OCI-LY7 (cell line): Measurements from ENCODE around the gene CSF2RB.

ENCODE experiments used
- CTCF ChIP-seq: fragments of 200-600 bp; sonication (generic); conservative IDR thresholded peaks from 2 replicates; pipeline ENCODE4 v1.5.1; 2014; ENCODE audit warnings: mild to moderate bottlenecking, antibody characterized with exemption, low read length, moderate library complexity, mixed read lengths
- EZH2phosphoT487 ChIP-seq: fragments of 200-600 bp; sonication (generic); IDR thresholded peaks from 2 replicates; pipeline ENCODE4 v1.6.1; 2018; ENCODE audit warnings: low read depth, borderline replicate concordance, mild to moderate bottlenecking, mixed run types, antibody characterized with exemption, low read length, moderate library complexity, mixed read lengths

GRCh38 chr22:36926721-36927435 is 13.4 kb downstream of the CSF2RB start:
- no peak for TF ChIP-seq CTCF
- no peak for TF ChIP-seq EZH2phosphoT487
